H1 (cell line): ENCODE results near the gene MEGF11. TPM values are rescaled to one million over a fixed set of nuclear protein-coding genes. Genes with fewer than 3 reads are reported as not detected.

Experiments
- BRCA1 ChIP-seq: IDR thresholded peaks from 2 replicates; pipeline ENCODE4 v1.6.1; 2012; ENCODE audit warnings: low read depth, low read length, improper control_type of control experiment
- polyA plus RNA-seq, 7 experiments: library from polyadenylated mRNA; depleted of rRNA in 3 of 7; stranded (reverse) in 5 of 7; unstranded in 2 of 7; fragments of >200 nt in 5 of 7; fragments of 200-250 nt in 2 of 7; gene quantifications; 1 replicate in 5 of 7; 2 replicates in 1 of 7; 4 replicates in 1 of 7; pipeline versions ENCODE4 v1.2.1 to v1.2.3, GENCODE V29; 2011 to 2013; ENCODE audit warnings: missing spikeins in 2 of 7, mixed read lengths in 2 of 7
- total RNA-seq: library from RNA; stranded (reverse); fragmentation: NEBNext Ultra II Directional; extraction: Animal tissue kit (Norgen Biotek cat#: 25700); gene quantifications from 2 replicates; pipeline ENCODE4 v1.2.1, GENCODE V29; 2021

MEGF11 gene
- total and polyA plus RNA-seq, 2 of the 8 experiments (the other 6 are each of a cell fraction or from before 2014, with no cell fraction given) = 4.4 to 4.8 TPM

DNA sequence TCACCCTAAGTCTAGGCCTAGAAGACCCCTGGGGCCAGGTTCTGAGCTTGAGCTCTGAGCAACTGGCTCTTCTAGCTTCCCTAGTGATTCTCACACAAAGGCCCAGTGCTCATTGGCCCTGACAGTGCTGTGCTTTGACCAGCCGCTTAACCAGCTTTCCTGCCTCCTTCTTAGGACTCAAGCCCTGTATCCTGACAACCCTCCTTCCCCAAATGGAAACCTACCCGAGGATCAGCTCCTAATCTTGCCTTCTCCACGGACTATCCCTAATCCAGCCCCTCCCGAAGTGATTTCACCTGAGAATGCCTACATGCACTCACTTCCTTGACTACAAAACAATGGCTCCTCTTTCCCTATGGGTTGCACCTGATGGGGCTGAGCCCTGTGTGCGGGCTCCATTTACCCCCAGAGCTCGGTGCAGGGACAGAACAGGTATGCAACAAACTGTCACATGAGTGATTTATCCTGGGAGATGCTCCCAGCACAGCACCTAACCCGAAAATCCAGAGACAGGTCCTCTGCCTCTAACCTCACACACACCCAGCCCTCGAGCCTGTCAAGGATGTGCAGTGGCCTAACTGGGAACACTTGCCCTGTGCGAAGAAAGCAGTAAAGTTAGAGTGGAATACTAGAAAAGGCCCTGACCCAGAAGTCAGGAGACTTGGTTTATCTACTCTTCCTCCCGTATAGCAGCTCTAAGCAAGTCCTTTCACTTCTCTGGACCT, 2.3 kb downstream of the MEGF11 start (continued):
- no peak for TF ChIP-seq BRCA1
